ENCODE results near the gene TOM1. TPM values are rescaled to one million over a fixed set of nuclear protein-coding genes. Genes with fewer than 3 reads are reported as not detected.

The TOM1 gene
- polyA plus RNA-seq, 4 donors = 39.2 to 42.9 (median 41.7) TPM

- no peak for DNase-seq (ENCODE audit: low read depth in 4 of 4, low spot score in 2 of 4)
Measured at GRCh38 chr22:35343664-35344550, 44.2 kb downstream of the TOM1 start.

DNA sequence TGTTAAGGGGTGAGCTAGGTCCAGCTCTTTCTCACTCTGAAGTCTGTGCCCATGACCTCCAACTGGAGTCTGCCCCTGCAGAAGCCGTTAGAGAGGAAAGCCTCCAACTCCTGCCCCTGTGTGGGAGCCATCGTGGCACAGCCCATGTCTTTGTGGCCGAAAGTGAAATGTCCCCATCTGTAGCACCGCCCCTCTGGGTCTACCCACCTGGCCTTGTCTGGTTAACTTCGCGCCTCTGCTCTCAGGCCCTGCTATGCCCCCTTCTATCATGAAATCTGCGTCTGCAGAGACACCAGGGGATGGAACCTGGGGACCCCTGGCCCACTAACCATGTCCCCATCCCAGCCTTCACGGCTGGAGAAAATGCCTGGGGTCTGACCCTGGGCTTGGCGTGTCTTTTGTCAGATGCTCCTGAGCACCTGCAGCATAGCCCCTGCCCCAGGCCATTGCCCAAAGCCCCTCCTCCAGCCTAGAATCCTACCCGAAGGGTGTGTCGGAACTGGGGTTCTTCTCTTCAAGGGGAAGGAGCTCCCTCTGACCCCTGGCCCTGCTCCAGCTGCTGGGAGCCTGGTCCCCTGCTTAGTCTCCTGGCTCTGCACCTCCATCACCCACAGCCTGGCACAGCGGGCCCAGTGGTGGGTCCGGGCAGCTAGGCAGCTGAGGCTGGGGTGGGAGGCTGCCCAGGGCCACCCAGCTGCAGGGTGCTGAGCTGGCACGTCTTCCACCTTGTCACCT, 45.4 kb downstream of the TOM1 start:
- DNase-seq (ENCODE audit: low read depth in 4 of 4, low spot score in 2 of 4) = no peak

DNA sequence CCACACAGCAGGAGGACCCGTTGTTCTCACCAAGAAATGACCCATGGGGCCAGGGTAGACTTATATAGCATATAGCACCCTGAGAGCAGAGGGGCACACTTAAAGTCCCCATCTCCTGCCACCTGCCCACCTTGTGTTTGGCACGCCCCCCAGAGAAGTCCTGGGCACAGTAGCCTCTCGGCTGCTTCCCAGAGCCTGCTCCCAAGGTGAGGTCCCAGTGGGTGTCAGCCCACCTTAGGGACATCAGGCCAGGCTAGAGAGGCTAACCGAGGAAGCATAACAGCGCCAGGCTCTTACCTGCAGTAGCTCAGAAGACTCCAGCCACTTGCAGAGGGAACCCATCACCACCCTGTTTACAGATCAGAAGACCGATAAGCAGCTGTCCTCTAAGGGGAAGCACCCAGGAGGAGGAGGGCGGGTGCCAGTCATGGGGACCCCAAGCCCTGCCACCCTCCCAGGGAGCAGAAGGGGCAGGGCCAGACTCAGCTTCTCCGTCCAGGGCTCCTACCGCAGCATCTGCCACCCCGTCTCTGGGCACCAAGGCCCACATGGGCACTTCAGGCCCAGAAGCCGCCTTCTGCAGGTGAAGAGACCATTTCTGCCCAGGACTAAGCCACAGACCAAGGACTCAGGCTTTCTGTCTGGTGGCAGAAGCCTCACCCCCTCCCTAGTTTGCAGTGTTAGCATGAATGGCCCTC, 46.3 kb downstream of the TOM1 start:
- DNase-seq (ENCODE audit: low read depth in 4 of 4, low spot score in 2 of 4) = no peak

GRCh38 chr22:35346596-35347220, 47.0 kb downstream of the TOM1 start:
- DNase-seq (ENCODE audit: low read depth in 4 of 4, low spot score in 2 of 4) = no peak

DNA sequence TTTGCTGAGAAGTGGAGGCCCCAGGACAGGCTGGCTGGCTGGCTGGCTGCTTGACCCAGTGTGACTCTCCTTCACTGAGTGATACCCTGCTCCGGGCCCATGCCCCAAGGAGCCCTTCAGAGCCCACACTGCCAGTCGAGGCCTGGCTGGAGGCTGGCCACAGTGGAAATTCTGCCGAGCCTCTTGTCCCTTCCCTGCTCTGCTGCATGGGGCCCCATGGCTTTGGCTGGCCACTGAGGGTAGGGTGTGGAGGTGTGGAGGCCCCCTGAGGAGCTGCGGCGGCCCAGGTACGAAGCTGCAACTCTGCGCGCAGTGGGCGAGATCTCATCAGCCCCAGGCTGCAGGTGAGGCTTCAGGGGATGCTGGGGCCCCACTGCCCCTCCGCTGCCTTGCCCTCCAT, 47.8 kb downstream of the TOM1 start:
- DNase-seq (ENCODE audit: low read depth in 4 of 4, low spot score in 2 of 4) = no peak

DNA sequence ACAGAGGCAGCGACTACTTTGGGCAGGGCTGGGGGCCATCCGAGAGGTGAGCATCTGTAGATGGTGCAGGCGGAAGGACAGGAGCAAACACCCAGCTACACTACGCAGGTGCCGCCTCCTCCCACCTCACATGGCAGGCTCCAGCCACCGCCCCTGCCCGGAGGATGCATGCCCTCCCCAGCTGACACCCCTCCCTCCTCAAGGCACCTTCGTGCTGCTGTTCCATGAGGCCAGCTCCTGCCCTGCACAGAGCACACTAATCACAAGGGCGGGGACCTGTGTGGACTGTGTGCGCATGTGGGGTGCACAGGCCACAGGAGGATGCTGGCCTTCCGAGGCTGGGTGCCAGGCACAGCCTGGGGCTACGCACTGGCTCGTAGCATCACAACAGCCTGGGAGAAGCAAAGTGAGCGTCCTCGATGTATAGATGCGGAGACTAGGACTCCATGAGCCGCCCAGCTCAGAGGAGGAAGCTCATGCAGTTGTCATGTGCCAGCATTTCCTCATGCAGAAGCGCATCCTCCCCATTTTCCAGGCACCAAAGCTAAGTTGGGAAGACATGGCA, 48.4 kb downstream of the TOM1 start:
- no peak for DNase-seq (ENCODE audit: low read depth in 4 of 4, low spot score in 2 of 4)

- DNase-seq (ENCODE audit: low read depth in 4 of 4, low spot score in 2 of 4) = no peak
Measured at GRCh38 chr22:35348703-35349102, 49.0 kb downstream of the TOM1 start.

DNA sequence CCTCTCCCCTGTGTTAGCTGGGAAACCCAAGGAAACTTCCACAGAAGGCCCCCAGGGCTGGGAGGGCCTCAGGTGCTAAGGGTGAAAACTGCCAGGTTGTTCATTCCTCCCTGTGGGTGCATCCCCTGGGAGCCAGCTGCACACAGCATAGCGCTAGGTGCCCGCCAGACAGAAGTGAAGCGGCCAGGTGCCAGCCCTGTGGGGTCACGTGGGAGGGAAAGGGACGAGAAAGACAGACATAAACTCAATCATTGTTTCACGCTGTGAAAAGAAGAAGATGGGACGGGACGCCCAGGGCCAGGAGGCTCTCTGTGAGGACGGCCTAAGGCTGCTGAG, 49.6 kb downstream of the TOM1 start:
- DNase-seq (ENCODE audit: low read depth in 4 of 4, low spot score in 2 of 4) = no peak

GRCh38 chr22:35349704-35350538, 50.2 kb downstream of the TOM1 start:
- no peak for DNase-seq (ENCODE audit: low read depth in 4 of 4, low spot score in 2 of 4)

- DNase-seq (ENCODE audit: low read depth in 4 of 4, low spot score in 2 of 4) = peak in 3 of 4 donors; percentile 73 to 86 (median 84)
Measured at GRCh38 chr22:35350539-35351503, 51.1 kb downstream of the TOM1 start.

DNA sequence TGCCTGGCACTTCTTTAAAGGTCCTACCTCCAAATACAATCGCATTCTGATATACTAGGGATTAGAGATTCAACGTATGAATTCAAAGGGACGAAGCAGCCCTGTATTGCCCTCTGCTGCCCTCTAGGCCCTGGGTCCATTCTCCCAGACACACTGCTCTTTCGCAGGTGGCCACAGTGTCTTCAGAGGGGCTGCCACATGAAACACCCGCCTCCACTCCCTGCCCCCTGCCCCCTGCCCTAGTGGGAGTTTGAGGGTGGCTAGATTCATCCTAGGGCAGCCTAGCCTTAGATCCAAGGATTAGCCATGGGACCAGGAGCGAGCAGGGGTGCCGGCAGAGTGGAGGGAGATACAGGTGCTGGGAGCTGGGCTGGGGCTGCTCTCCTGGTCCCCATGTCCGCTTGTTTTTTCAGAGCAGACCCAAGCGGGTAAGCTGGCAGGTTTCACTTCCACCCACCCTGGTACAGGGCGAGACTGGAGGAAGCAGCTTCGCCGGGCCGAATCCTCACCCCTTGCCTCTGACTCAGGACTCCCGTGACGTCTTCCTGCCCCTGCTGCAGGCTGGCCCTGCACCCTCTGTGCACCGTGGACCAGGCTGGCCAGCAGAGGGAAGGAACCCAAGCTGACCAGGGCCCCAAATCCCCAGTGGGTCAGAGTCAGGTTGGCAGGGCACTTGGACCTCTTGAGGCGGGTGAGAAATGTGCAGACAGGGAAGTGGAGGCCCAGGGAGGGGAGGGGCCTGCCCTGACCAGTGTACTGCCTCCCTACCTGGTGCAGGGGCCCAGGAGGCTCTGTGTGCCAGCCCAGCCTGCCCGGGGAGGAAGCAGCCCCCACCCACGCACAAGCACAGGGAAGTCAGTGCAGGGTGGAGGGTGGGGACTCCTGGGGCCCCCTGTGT, 52.8 kb downstream of the TOM1 start:
- DNase-seq (ENCODE audit: low read depth in 4 of 4, low spot score in 2 of 4) = no peak

- DNase-seq (ENCODE audit: low read depth in 4 of 4, low spot score in 2 of 4) = no peak
Measured at GRCh38 chr22:35353318-35353717, 53.6 kb downstream of the TOM1 start.

DNA sequence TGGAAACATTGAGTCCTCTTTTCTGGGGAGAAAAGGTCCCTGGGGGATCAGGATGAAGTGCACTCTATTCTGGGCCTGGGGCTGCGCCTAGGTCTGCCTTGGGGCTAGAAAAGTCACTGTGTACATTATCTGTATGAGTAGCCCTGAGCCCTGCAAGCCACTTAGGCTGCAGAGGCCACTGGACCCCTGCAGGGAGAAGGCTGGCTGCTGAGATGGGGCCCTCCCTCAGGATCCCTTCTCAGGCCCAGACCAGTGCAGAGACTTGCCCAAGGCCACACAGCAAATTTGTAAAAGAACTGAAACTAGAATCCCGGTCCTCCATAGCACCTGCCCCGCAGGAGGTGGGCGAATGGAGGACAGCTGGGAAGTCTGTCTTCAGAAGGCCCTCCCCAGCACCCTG, 54.4 kb downstream of the TOM1 start:
- no peak for DNase-seq (ENCODE audit: low read depth in 4 of 4, low spot score in 2 of 4)

GRCh38 chr22:35357883-35358621, 58.4 kb downstream of the TOM1 start:
- no peak for DNase-seq (ENCODE audit: low read depth in 4 of 4, low spot score in 2 of 4)

DNA sequence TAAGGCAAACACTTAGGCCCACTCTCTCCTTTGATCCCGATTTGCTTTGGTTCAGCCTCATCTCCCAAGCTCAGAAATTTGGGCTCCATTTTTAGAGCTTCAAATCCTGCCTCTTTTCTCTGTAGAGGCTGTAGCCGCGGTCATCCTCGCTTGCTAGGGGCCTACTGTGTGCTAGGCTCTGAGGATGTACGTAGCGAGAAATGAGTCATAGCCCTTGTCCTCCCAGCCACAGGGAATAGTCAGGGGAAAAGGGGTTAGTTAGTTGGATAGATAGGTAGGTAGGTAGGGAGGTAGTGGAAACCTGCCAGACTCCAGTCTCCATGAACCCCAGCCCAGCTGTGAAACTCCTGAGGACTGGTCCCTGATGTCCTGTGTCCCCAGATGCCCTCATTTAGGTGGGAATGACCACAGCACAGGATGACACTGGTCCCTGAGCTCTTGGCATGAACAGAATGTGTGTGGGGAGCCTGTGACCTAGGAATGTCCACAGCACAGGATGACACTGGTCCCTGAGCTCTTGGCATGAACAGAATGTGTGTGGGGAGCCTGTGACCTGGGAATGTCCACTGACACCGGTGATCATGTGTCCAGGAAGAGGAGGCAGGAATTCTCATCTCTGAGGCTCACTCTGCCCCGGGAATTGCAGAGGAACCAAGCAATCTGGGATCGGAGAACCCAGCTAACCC, 59.8 kb downstream of the TOM1 start:
- DNase-seq (ENCODE audit: low read depth in 4 of 4, low spot score in 2 of 4) = no peak

DNA sequence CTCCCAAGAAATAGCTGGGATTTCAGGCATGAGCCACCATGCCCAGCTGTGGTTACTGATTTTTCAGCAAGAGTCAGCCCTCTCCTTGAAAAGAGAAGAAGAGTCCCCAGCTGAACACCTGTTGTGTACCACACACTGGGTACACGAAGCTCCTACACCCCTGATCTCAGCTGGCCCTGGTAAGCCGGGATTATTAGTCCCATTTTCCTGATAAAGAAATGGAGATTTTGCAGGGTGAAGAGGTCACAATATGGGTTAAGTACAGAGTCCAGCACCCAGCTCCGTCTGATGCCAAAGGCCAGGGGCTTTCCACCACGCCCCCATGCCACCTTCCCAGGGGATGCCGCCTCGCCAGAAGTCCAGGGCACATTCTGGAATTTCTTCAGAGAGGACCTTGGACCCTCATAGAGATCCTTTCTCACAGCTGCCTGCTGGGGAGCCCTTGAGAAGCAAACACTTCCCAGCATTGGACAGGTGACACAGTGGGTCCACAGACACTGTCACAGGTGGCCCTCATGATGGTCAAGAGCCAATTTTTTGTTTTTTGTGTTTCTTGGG, 61.4 kb downstream of the TOM1 start:
- no peak for DNase-seq (ENCODE audit: low read depth in 4 of 4, low spot score in 2 of 4)
